ENCODE results near the gene SPEF1. TPM values are rescaled to one million over a fixed set of nuclear protein-coding genes. Genes with fewer than 3 reads are reported as not detected.

The SPEF1 gene
- total and polyA plus RNA-seq, 4 experiments from 2014 or later: 0.15 TPM; not detected in 3

DNA sequence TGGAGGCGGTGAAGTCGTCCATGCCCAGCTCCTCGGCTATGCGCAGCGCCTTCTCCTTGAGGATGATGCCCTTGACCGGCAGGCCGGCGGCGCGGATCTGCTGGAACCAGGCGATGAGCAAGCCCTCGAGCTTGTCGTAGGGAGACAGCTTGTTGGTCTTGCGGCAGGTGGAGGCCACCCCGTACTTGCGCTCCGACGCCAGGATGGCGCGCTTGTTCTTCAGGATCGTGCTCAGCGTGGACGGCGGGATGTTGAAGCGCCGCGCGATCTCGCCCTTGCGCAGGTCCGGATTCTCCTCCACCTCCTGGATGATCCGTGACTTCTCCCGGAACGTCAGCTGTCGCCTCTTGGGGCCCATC lies 4.9 kb upstream of the SPEF1 start:
- peaks cover 43% of the 10 kb centered on the region for H3K4me1 ChIP-seq (ENCODE audit: insufficient read depth, low read length)
- no peaks in the 10 kb centered on the region for H3K36me3 ChIP-seq (ENCODE audit: insufficient read depth, low read length)
- intact Hi-C loops (cut with micrococcal nuclease): loop anchor here (1.0 to 2.0 kb wide), 5 partner anchors 10 to 299 kb away; partner anchors contain the start of genes AP5S1, CDC25B and MAVS
- CTCF ChIA-PET (ENCODE audit: partially characterized antibody): interaction anchor here (0.8 to 5.6 kb wide), 6 partner anchors 10 to 299 kb away, joined by 3 to 61 read pairs (median 4); partner anchors contain the start of genes ADISSP and CDC25B
- peaks cover 0 to 4% of the 10 kb centered on the region in 2 donors for H3K36me3 Mint-ChIP-seq
- peak overlapping the region; percentile 29 to 38 for H3K4me3 ChIP-seq (ENCODE audit: low read length in 2 of 2)
- DNase-seq: peak; percentile 34 to 68 (median 39)
- no peaks in the 10 kb centered on the region for H3K9me3 ChIP-seq (ENCODE audit: control insufficient read depth in 1 of 2, low read length in 2 of 2)
- peaks cover 0 to 2% (median 0%) of the 10 kb centered on the region in 8 donors for H3K9me3 Mint-ChIP-seq
- no peak overlapping the region for H3K27ac ChIP-seq (ENCODE audit: low read depth, low read length)
- peaks cover 26 to 48% (median 39%) of the 10 kb centered on the region in 4 donors for H3K4me1 Mint-ChIP-seq
- H3K27me3 ChIP-seq (ENCODE audit: insufficient read depth, low read length): no peaks in the 10 kb centered on the region
- H3K27ac Mint-ChIP-seq: peak overlapping the region; percentile 60 to 93 (median 88)
- H3K27me3 Mint-ChIP-seq: no peaks in the 10 kb centered on the region
- POLR2A ChIA-PET (ENCODE audit: partially characterized antibody): interaction anchor here (0.7 to 10.0 kb wide), 15 partner anchors 10 to 299 kb away, joined by 3 to 180 read pairs (median 6); partner anchors contain the start of genes ADISSP, AP5S1, CDC25B and MAVS
- H3K4me3 Mint-ChIP-seq: peak overlapping the region; percentile 74 to 87 (median 84)

DNA sequence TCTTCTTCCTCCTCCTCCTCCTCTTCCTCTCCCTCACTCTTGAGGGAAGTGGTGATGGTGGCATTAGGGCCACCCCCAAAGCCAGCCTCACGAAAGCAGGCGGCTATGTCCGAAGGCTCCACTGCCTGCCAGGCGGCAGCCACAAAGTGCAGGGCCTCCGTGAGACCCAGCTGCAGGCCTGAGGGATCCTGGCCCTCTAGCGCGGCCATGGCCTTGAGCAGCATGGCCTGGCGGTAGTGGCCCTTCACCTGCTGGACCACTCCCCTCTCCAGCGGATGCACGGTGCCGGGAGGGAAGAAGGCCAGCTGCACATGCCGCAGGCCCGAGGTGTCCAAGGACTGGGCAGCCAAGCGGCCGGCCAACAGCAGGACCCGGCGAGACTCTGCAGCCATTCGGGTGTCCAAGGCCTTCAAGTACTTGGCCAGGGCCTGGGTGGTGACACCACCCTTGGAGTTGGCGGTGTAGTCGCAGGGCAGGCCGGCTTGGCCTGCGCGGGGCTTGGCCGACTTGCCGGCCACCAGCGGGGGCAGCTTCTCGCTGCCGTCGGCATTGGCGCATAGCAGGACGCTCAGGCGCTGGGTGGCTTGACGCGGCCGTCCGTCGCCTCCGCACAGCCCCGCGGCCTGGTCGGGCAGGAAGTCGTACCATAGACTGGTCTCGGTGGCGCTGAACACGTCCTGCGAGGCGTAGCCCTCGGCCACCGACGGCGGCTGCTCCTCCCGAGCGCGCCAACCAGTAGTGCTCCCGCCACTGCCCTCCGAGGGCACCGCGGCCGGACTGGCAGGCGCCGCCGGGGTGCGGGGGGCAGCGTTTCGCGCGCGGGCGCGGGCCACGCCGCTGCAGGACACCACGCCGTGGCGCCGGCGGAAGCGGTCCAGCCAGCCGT lies 4.2 kb upstream of the SPEF1 start:
- Histone ChIP-seq H3K27ac (ENCODE audit: low read depth, low read length) (no peak overlapping the region), H3K36me3 (ENCODE audit: insufficient read depth, low read length) (no peaks in the 10 kb centered on the region), H3K27me3 (ENCODE audit: insufficient read depth, low read length) (no peaks in the 10 kb centered on the region), H3K4me1 (ENCODE audit: insufficient read depth, low read length) (peaks cover 50% of the 10 kb centered on the region), H3K4me3 (ENCODE audit: low read length in 2 of 2) (peak overlapping the region in 1 of 2 donors; percentile 38), H3K9me3 (ENCODE audit: control insufficient read depth in 1 of 2, low read length in 2 of 2) (no peaks in the 10 kb centered on the region)
- ChIA-PET POLR2A (ENCODE audit: partially characterized antibody) (interaction anchor here (0.7 to 10.0 kb wide), 15 partner anchors 9 to 252 kb away, joined by 3 to 180 read pairs (median 5); partner anchors contain the start of genes ADISSP, AP5S1, CDC25B and MAVS), CTCF (ENCODE audit: partially characterized antibody) (interaction anchor here (0.7 to 5.6 kb wide), 6 partner anchors 10 to 299 kb away, joined by 3 to 61 read pairs (median 4); partner anchors contain the start of genes ADISSP and CDC25B)
- intact Hi-C loops (cut with micrococcal nuclease): loop anchor here (1.0 to 2.0 kb wide), 5 partner anchors 11 to 300 kb away; partner anchors contain the start of genes AP5S1, CDC25B and MAVS
- Mint-ChIP-seq H3K9me3 (peaks cover 0 to 2% (median 0%) of the 10 kb centered on the region in 8 donors), H3K4me3 (peak overlapping the region in 2 of 8 donors; percentile 65), H3K27ac (peak overlapping the region in 2 of 7 donors; percentile 84 to 88), H3K27me3 (no peaks in the 10 kb centered on the region), H3K4me1 (peaks cover 29 to 54% (median 45%) of the 10 kb centered on the region in 4 donors), H3K36me3 (peaks cover 0 to 4% of the 10 kb centered on the region in 2 donors)
- DNase-seq: no peak

DNA sequence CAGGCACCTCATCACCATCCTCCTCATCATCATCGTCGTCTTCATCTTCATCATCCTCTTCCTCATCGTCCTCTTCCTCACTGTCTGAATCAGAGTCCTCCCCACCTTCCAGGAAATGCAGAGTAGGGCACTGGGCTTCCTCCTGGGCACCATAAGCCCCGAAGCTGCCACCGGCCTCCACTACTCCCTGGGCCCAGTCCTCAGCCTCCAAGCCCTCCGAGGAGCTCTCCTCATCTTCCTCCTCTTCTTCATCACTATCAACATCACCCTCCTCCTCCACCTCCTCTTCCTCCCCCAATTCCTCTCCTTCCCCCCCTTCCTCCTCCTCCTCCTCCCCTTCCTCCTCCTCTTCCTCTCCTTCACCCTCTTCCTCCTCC lies 3.6 kb upstream of the SPEF1 start:
- Mint-ChIP-seq H3K4me1 (peaks cover 30 to 56% (median 46%) of the 10 kb centered on the region in 4 donors), H3K9me3 (peaks cover 0 to under 1% (median 0%) of the 10 kb centered on the region in 8 donors), H3K27me3 (no peaks in the 10 kb centered on the region), H3K4me3 (peak overlapping the region; percentile 1 to 65 (median 28)), H3K36me3 (peaks cover 0 to 4% of the 10 kb centered on the region in 2 donors), H3K27ac (peak overlapping the region in 6 of 7 donors; percentile 5 to 84 (median 55))
- Histone ChIP-seq H3K4me1 (ENCODE audit: insufficient read depth, low read length) (peaks cover 51% of the 10 kb centered on the region), H3K27ac (ENCODE audit: low read depth, low read length) (no peak overlapping the region), H3K9me3 (ENCODE audit: control insufficient read depth in 1 of 2, low read length in 2 of 2) (no peaks in the 10 kb centered on the region), H3K4me3 (ENCODE audit: low read length in 2 of 2) (no peak overlapping the region), H3K36me3 (ENCODE audit: insufficient read depth, low read length) (no peaks in the 10 kb centered on the region), H3K27me3 (ENCODE audit: insufficient read depth, low read length) (no peaks in the 10 kb centered on the region)
- CTCF ChIA-PET (ENCODE audit: partially characterized antibody): interaction anchor here (0.7 to 5.6 kb wide), 3 partner anchors 18 to 105 kb away, joined by 3 to 61 read pairs (median 27); partner anchors contain the start of gene ADISSP
- POLR2A ChIA-PET (ENCODE audit: partially characterized antibody): interaction anchor here (1.0 to 10.0 kb wide), 8 partner anchors 8 to 253 kb away, joined by 3 to 180 read pairs (median 10); partner anchors contain the start of genes ADISSP and AP5S1
- intact Hi-C loops (cut with micrococcal nuclease): no loop called here
- peak in 1 of 5 donors; percentile 52 for DNase-seq

DNA sequence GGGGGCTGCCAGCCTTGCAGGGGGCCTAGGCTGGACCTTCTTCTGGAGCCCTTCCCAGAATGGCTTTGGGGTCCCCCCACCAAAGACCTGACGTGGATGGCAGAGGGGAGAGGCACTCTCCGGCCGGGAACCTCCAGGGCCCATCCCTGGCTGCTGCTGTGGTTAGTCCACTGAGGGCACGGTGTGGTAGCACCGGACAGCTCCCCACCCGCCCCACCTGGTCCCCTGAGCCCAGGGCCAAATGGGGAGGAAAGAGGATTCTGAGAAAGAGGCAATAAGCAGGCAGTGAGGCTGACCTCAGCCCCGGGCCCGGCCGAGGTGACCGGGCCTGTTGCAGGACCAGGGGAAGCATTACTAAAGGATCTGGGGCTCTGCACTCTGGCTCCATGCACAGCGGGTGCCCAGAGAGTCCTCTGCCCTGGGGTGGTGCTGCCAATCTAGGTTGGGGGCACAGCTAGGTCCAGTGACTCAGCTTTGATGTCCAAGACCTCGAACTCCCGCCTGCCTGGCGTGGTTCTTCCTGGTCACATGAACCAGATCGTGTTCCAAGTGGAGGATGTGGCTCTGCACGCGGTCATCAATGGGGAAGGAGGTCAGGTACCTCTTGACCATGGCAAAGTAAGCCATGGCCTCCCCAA lies 3.1 kb upstream of the SPEF1 start:
- H3K27me3 ChIP-seq (ENCODE audit: insufficient read depth, low read length): no peaks in the 10 kb centered on the region
- H3K4me3 ChIP-seq (ENCODE audit: low read length in 2 of 2): no peak overlapping the region
- intact Hi-C loops (cut with micrococcal nuclease): no loop called here
- no peaks in the 10 kb centered on the region for H3K36me3 ChIP-seq (ENCODE audit: insufficient read depth, low read length)
- peaks cover 51% of the 10 kb centered on the region for H3K4me1 ChIP-seq (ENCODE audit: insufficient read depth, low read length)
- Mint-ChIP-seq H3K4me1 (peaks cover 30 to 60% (median 48%) of the 10 kb centered on the region in 4 donors), H3K27ac (peak overlapping the region in 4 of 7 donors; percentile 5 to 74 (median 55)), H3K27me3 (peaks cover 0 to 1% of the 10 kb centered on the region in 2 donors), H3K36me3 (peaks cover 0 to 4% of the 10 kb centered on the region in 2 donors), H3K9me3 (no peaks in the 10 kb centered on the region), H3K4me3 (peak overlapping the region; percentile 1 to 65 (median 28))
- DNase-seq: no peak
- ChIA-PET POLR2A (ENCODE audit: partially characterized antibody) (interaction anchor here (0.8 to 10.0 kb wide), 8 partner anchors 13 to 254 kb away, joined by 3 to 180 read pairs (median 5); partner anchors contain the start of genes ADISSP and AP5S1), CTCF (ENCODE audit: partially characterized antibody) (interaction anchor here (0.7 to 5.6 kb wide), 3 partner anchors 17 to 105 kb away, joined by 3 to 61 read pairs (median 27); partner anchors contain the start of gene ADISSP)
- no peaks in the 10 kb centered on the region for H3K9me3 ChIP-seq (ENCODE audit: control insufficient read depth in 1 of 2, low read length in 2 of 2)
- no peak overlapping the region for H3K27ac ChIP-seq (ENCODE audit: low read depth, low read length)

DNA sequence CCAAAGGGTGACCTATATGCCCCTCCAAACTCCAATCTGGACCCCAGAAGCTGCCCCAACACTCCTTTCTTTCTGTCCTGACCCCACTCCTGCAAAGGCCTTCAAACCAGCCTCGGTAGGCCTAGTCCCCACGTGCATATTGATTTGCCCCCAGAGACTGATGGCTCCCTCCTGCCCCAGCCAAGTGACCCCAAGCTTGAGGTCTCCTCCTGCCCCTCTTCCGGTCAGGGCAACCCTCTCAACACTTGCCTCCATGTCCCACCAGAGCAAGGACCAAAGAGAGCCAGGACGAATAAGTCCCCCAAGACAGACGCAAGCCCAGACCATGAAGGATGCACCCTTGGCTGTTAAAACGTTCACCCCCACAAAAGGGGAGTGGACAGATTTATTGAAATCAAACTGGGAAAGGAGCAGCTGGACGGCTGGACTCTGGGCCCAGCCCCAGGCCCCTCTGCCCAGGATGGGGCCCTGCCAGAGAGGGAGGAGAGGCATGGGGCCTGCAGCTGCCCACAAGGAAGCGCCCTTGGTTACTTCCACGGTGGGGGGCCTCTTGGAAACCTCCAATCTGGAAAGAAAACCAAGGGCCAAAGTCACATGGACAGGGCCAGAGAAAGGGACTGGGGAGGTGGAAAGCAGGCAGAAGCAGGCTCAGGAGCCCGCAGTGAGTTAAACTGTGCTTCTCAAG lies 2.4 kb upstream of the SPEF1 start:
- Mint-ChIP-seq H3K4me3 (peak overlapping the region in 4 of 8 donors; percentile 19 to 52 (median 40)), H3K4me1 (peaks cover 26 to 62% (median 46%) of the 10 kb centered on the region in 4 donors), H3K27me3 (peaks cover 0 to 1% of the 10 kb centered on the region in 2 donors), H3K27ac (peak overlapping the region in 5 of 7 donors; percentile 5 to 91 (median 34)), H3K36me3 (peaks cover 0 to 4% of the 10 kb centered on the region in 2 donors), H3K9me3 (no peaks in the 10 kb centered on the region)
- POLR2A ChIA-PET (ENCODE audit: partially characterized antibody): interaction anchor here (0.8 to 10.0 kb wide), 4 partner anchors 15 to 71 kb away, joined by 3 to 180 read pairs (median 27); partner anchors contain the start of genes ADISSP and AP5S1
- no peaks in the 10 kb centered on the region for H3K27me3 ChIP-seq (ENCODE audit: insufficient read depth, low read length)
- CTCF ChIA-PET (ENCODE audit: partially characterized antibody): interaction anchor here (4.7 kb wide), 1 partner anchor 16 kb away, joined by 27 read pairs; the partner anchor contains the start of gene ADISSP
- intact Hi-C loops (cut with micrococcal nuclease): no loop called here
- no peak overlapping the region for H3K4me3 ChIP-seq (ENCODE audit: low read length in 2 of 2)
- no peak for DNase-seq
- no peaks in the 10 kb centered on the region for H3K9me3 ChIP-seq (ENCODE audit: control insufficient read depth in 1 of 2, low read length in 2 of 2)
- H3K36me3 ChIP-seq (ENCODE audit: insufficient read depth, low read length): no peaks in the 10 kb centered on the region
- no peak overlapping the region for H3K27ac ChIP-seq (ENCODE audit: low read depth, low read length)
- peaks cover 50% of the 10 kb centered on the region for H3K4me1 ChIP-seq (ENCODE audit: insufficient read depth, low read length)

DNA sequence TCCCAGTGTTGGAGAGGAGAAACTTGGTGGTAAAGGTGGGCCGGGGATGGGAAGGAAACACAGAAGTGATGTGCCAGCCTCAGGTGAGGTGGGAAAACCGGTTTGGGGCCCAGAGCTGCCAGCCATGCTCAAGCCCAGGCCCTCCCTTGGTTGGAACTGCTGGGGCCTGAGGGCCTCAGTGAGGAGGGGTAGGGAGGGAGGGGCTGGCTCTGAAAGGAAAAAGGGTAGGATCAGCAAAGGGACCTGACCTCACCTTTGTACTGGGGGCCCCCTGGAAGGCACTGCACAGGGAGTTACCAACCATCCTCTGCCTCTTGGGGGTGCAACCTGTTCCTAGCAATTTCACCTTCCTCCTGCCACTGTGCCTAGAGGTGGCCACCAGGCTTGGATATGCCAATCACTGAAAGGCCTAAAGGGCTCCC lies 1.8 kb upstream of the SPEF1 start:
- H3K27me3 ChIP-seq (ENCODE audit: insufficient read depth, low read length): no peaks in the 10 kb centered on the region
- H3K36me3 ChIP-seq (ENCODE audit: insufficient read depth, low read length): no peaks in the 10 kb centered on the region
- Mint-ChIP-seq H3K4me3 (peak overlapping the region in 4 of 8 donors; percentile 19 to 52 (median 40)), H3K9me3 (no peaks in the 10 kb centered on the region), H3K27me3 (peaks cover 0 to 1% of the 10 kb centered on the region in 2 donors), H3K4me1 (peaks cover 25 to 62% (median 43%) of the 10 kb centered on the region in 4 donors), H3K27ac (peak overlapping the region in 4 of 7 donors; percentile 5 to 91 (median 60)), H3K36me3 (peaks cover 0 to 4% of the 10 kb centered on the region in 2 donors)
- CTCF ChIA-PET (ENCODE audit: partially characterized antibody): no interaction called here
- peaks cover 53% of the 10 kb centered on the region for H3K4me1 ChIP-seq (ENCODE audit: insufficient read depth, low read length)
- no peak overlapping the region for H3K4me3 ChIP-seq (ENCODE audit: low read length in 2 of 2)
- POLR2A ChIA-PET (ENCODE audit: partially characterized antibody): interaction anchor here (1.7 to 10.0 kb wide), 2 partner anchors 38 to 72 kb away, joined by 5 to 180 read pairs; partner anchors contain the start of gene AP5S1
- DNase-seq: no peak
- H3K27ac ChIP-seq (ENCODE audit: low read depth, low read length): no peak overlapping the region
- intact Hi-C loops (cut with micrococcal nuclease): no loop called here
- no peaks in the 10 kb centered on the region for H3K9me3 ChIP-seq (ENCODE audit: control insufficient read depth in 1 of 2, low read length in 2 of 2)
